Prostate gland (tissue), 2 donors: ENCODE measurements around the gene KRTAP10-2. TPM values are rescaled to one million over a fixed set of nuclear protein-coding genes. Genes with fewer than 3 reads are reported as not detected.
"Not testable (repeated sequence)": the region's sequence is repeated elsewhere in the genome, so short reads cannot be mapped to it uniquely, and the experiment has no call there.

ENCODE experiments used
- DNase-seq: peaks from one replicate; pipeline ENCODE4 v3.0.0-alpha.2; 2019; ENCODE audit warnings: low spot score
- H3K27ac ChIP-seq, 2 donors: fragments of 200-600 bp; sonication (generic); 2 replicates each; pipeline ENCODE4 v1.5.1; 2017 to 2019
- H3K27me3 ChIP-seq: fragments of 200-600 bp; sonication (generic); replicated peaks from 2 replicates; pipeline ENCODE4 v1.5.1; 2019; ENCODE audit not compliant: insufficient read depth
- H3K36me3 ChIP-seq, 2 donors: fragments of 200-600 bp; sonication (generic); 1 replicate in 1 of 2; 2 replicates in 1 of 2; pipeline versions ENCODE4 v1.5.1 to v1.8.1; 2017 to 2019
- H3K4me1 ChIP-seq: fragments of 200-600 bp; sonication (generic); replicated peaks from 2 replicates; pipeline ENCODE4 v1.5.1; 2019
- H3K4me3 ChIP-seq, 2 donors: fragments of 200-600 bp; sonication (generic); 2 replicates each; pipeline ENCODE4 v1.5.1; 2017 to 2019
- H3K9me3 ChIP-seq: fragments of 200-600 bp; sonication (generic); 2 replicates; pipeline ENCODE4 v1.5.1; 2017
- CTCF ChIP-seq, 4 experiments: fragments of 200-600 bp in 2 of 4; fragments of 450-650 bp in 2 of 4; sonication (generic) in 2 of 4; IDR thresholded peaks; 1 replicate in 3 of 4; 2 replicates in 1 of 4; pipeline ENCODE4 v1.5.1; 2016 to 2019; ENCODE audit warnings: antibody characterized with exemption in 4 of 4, mild to moderate bottlenecking in 2 of 4, moderate library complexity in 2 of 4
- POLR2A ChIP-seq: fragments of 450-650 bp; IDR thresholded peaks from one replicate; pipeline ENCODE4 v1.6.1; 2016; ENCODE audit warnings: antibody characterized with exemption, mild to moderate bottlenecking
- POLR2AphosphoS5 ChIP-seq: sonication (generic); formaldehyde crosslinking; IDR thresholded peaks from one replicate; pipeline ENCODE4 v1.6.1; 2017; ENCODE audit warnings: antibody characterized with exemption
- WGBS: methylation state at CpG from one replicate; pipeline ENCODE4 v1.1.5; 2018; 5-methylcytosine and 5-hydroxymethylcytosine counted together
- intact Hi-C: fragments of 100-400 bp; cut with DNase I; formaldehyde crosslinking; loops from one replicate; pipeline ENCODE4 v1.14.2; 2022
- total RNA-seq, 2 donors: library from RNA; depleted of rRNA; stranded (reverse); fragments of >200 nt; gene quantifications; one replicate each; pipeline ENCODE4 v1.1.0, GENCODE V29; 2016

The KRTAP10-2 gene
- total RNA-seq, 2 donors from 2014 or later = not detected

- no peak for TF ChIP-seq POLR2AphosphoS5
- TF ChIP-seq POLR2A = no peak
- H3K27ac ChIP-seq = no peak overlapping the region
- intact Hi-C loops = loop anchor here (10.0 kb wide), 1 partner anchor 428 kb away; no protein-coding TSS in a partner anchor
- no peaks in the 10 kb centered on the region for H3K36me3 ChIP-seq
- H3K4me1 ChIP-seq = no peaks in the 10 kb centered on the region
- no peaks in the 10 kb centered on the region for H3K9me3 ChIP-seq
- no peak for DNase-seq
- WGBS = 84% methylated on average over 43 of the region's 44 CpGs
- H3K4me3 ChIP-seq = no peak overlapping the region
- peaks cover 4% of the 10 kb centered on the region for H3K27me3 ChIP-seq
Measured at GRCh38 chr21:44506279-44507255, 44.7 kb downstream of the KRTAP10-2 start.

GRCh38 chr21:44505673-44506278 lies 45.5 kb downstream of the KRTAP10-2 start:
- Histone ChIP-seq H3K27me3 (peaks cover 4% of the 10 kb centered on the region), H3K9me3 (no peaks in the 10 kb centered on the region)
- intact Hi-C loops = loop anchor here (10.0 kb wide), 1 partner anchor 429 kb away; no protein-coding TSS in a partner anchor

GRCh38 chr21:44503901-44504399 lies 47.4 kb downstream of the KRTAP10-2 start:
- Histone ChIP-seq H3K4me3 (no peak overlapping the region), H3K27ac (no peak overlapping the region), H3K4me1 (no peaks in the 10 kb centered on the region), H3K36me3 (no peaks in the 10 kb centered on the region), H3K27me3 (peaks cover 6% of the 10 kb centered on the region), H3K9me3 (no peaks in the 10 kb centered on the region)
- TF ChIP-seq POLR2A (no peak), POLR2AphosphoS5 (no peak), CTCF (IDR thresholded peaks at IDR 0.05) (no peak)
- WGBS = 84% methylated on average over 20 of the region's 20 CpGs
- intact Hi-C loops = loop anchor here (10.0 kb wide), 1 partner anchor 431 kb away; no protein-coding TSS in a partner anchor
- DNase-seq = no peak

More at GRCh38 chr21:44505673-44506278, 45.5 kb downstream of the KRTAP10-2 start:
- Histone ChIP-seq H3K27ac (no peak overlapping the region), H3K36me3 (no peaks in the 10 kb centered on the region), H3K4me3 (no peak overlapping the region), H3K4me1 (no peaks in the 10 kb centered on the region)
- DNase-seq = no peak
- TF ChIP-seq POLR2A = no peak
- no peak for TF ChIP-seq CTCF (IDR thresholded peaks at IDR 0.05)
- no peak for TF ChIP-seq POLR2AphosphoS5
- 78% methylated on average over 16 of the region's 16 CpGs for WGBS

- 86% methylated on average over 44 of the region's 44 CpGs for WGBS
- not testable (repeated sequence) for H3K36me3 ChIP-seq, H3K4me1 ChIP-seq, H3K27ac ChIP-seq, DNase-seq, H3K4me3 ChIP-seq, H3K9me3 ChIP-seq, H3K27me3 ChIP-seq
- intact Hi-C loops = loop anchor here (10.0 kb wide), 1 partner anchor 432 kb away; no protein-coding TSS in a partner anchor
Measured at GRCh38 chr21:44503006-44503889, 48.1 kb downstream of the KRTAP10-2 start.

- Histone ChIP-seq H3K27me3 (peaks cover 8% of the 10 kb centered on the region), H3K36me3 (no peaks in the 10 kb centered on the region), H3K9me3 (no peaks in the 10 kb centered on the region), H3K4me1 (no peaks in the 10 kb centered on the region), H3K4me3 (no peak overlapping the region), H3K27ac (no peak overlapping the region)
- intact Hi-C loops = loop anchor here (10.0 kb wide), 1 partner anchor 432 kb away; no protein-coding TSS in a partner anchor
- no peak for TF ChIP-seq POLR2AphosphoS5
- TF ChIP-seq POLR2A = no peak
- TF ChIP-seq CTCF (IDR thresholded peaks at IDR 0.05) = no peak
- no peak for DNase-seq
- 87% methylated on average over 27 of the region's 27 CpGs for WGBS
Measured at GRCh38 chr21:44502171-44502958, 48.9 kb downstream of the KRTAP10-2 start.
